Measurements from ENCODE around the gene RRBP1.

Gene RRBP1

GRCh38 chr20:17617868-17618672, 64.0 kb downstream of the RRBP1 start:
- no peak for DNase-seq

- no peak for DNase-seq
These were observed 64.7 kb downstream of the RRBP1 start for GRCh38 chr20:17617212-17617867.

GRCh38 chr20:17616480-17617211, 65.4 kb downstream of the RRBP1 start:
- no peak for DNase-seq

GRCh38 chr20:17615645-17616479, 66.2 kb downstream of the RRBP1 start:
- no peak for DNase-seq

DNA sequence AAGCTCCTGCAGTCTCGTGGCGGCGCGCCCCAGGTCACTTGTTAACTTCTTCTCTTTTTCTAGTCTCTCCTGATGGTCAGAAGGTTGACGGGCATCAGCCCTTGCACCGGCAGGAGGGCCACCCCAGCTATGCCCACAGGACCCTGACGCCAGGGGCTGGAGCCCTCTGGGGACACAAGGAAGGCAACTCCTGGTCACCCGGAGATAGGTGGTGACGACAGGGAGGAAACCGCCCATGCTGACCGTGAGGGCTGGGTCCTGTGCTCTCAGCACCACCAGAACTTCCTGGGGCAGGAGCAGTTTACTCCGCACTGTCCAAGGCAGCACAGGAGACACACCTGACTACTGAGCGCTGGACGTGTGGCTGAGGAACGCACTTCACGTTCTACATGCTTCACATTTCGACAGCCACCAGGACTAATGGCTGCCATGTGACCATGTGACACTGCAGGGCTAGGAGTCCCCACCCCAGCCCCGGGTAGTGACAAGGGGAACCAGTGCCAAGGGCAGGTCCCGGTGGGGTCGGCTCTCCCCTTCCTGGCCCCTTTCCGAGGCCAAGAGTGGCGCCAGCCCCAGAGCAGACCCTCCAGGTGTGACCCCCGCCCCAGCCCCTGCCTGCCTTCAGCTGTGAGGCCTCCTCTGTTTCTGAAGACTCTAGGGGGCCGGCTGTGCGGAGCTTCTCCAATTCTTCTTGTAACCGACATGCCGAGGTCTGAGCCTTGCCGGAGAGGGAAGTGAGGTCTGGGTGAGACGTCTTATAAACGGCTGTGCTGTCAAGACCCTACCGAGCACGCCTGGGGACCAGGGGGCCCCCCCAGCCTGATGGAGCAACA, 67.0 kb downstream of the RRBP1 start:
- no peak for DNase-seq

GRCh38 chr20:17614176-17614811, 67.7 kb downstream of the RRBP1 start:
- DNase-seq: no peak

GRCh38 chr20:17613328-17614175, 68.5 kb downstream of the RRBP1 start:
- no peak for DNase-seq

GRCh38 chr20:17612992-17613327, 69.1 kb downstream of the RRBP1 start:
- no peak for DNase-seq

DNA sequence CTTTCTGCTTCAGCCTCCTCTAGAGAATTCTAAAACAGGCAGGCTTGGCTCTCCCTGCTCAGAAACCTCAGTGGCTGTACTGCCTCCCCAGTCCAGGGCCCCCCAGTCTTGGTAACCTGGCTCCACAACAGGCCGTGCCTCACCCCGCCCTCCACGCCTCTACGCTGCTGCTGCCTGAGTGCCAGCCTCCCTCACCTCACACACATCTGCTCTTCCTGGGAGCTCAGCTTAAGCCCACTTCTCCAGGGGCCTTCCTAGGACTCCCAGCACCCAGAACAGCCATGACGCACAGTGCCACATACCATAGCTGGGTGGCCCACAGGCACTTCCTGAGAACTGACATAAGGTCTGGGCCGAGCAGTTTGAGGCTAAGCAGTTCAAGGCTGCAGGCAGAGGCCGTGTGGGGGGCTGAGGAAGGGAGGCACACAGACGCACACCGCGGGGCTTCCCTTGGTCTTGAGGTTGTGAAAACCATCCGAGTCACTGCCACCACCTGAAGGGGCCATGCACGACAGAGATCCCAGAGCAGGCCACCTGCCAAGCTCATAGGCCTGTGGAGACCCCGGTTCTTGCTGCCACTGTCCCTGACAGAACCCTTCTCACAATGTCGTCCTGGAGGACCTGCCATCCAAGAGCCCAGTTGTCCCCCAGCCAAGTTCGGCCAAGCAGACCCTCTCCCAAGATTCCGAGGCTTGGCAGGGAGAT, 69.6 kb downstream of the RRBP1 start:
- DNase-seq: peak; percentile 63

DNA sequence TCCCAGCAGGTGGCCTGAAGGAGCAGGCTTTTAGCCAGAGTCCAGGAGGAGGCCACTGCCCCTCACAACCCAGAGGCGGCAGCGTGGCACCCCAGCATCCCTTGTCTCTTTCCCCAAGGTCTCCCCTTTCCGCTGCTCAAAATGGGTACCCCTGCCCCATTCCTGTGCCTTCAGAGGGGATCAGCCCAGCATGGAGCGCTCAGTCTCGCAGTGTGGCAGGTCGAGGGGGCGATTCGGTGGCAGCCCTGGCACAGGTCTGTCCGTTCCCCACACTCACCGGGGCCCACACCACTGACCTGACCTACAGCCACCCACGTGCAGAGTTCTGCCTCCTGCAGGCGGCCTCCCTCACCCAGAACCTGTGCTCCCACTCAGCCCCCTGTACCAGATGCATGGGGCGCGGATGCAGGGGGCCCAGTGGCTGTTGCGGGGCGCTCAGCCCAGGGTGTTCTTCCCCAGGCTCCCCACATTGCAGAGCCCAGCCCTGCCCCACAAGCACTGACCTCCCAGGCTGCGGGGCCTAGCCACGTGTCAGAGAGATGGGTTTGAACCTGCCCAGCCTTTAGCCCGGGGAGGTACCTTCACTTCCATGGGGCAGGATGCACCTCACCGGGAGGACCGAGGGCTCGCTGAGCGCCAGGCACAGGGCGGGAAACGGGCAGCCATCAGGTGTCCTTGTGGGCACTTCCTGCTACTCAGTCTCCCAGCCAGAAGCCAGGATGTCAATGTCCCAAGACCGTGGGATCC, 70.3 kb downstream of the RRBP1 start:
- no peak for DNase-seq

- DNase-seq: no peak
These were observed 70.8 kb downstream of the RRBP1 start for GRCh38 chr20:17611290-17611539.

DNA sequence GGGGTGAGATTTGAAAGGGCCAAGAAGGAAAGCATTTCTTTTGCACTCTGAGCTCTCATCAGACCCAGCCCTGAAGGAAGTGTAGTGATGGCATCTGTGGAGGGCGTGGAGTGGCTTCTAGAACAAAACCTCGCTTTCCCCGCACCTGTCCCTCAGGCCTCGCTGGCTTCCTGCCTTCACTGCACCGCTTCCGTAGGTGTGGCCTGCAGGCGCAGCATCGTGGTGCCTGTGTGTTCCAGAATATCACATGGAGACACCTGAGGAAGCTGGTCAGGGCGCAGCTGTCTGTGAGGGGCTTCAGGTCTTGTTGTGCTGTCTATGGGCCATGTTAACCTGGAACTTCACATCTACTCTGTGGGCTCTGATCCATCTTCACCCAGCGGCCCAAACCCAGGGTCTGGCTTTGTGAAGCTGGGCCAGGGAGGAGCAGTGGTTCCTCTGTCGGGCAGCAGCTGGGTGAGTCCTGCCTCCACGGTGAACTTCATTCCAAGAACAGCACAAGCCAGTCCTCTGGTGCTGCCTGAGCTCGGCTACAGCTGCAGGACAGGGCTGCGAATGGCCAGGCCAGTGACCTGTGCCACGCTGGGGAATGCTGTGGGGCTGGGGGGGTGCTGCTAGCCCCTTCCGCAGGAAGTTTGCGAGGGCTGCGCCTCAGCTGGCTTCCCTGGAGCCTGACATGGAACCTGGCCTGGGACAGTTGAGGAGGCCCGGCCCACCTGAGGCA, 71.3 kb downstream of the RRBP1 start:
- peak; percentile 57 for DNase-seq

- no peak for DNase-seq
These were observed 72.1 kb downstream of the RRBP1 start for GRCh38 chr20:17609811-17610377.

DNA sequence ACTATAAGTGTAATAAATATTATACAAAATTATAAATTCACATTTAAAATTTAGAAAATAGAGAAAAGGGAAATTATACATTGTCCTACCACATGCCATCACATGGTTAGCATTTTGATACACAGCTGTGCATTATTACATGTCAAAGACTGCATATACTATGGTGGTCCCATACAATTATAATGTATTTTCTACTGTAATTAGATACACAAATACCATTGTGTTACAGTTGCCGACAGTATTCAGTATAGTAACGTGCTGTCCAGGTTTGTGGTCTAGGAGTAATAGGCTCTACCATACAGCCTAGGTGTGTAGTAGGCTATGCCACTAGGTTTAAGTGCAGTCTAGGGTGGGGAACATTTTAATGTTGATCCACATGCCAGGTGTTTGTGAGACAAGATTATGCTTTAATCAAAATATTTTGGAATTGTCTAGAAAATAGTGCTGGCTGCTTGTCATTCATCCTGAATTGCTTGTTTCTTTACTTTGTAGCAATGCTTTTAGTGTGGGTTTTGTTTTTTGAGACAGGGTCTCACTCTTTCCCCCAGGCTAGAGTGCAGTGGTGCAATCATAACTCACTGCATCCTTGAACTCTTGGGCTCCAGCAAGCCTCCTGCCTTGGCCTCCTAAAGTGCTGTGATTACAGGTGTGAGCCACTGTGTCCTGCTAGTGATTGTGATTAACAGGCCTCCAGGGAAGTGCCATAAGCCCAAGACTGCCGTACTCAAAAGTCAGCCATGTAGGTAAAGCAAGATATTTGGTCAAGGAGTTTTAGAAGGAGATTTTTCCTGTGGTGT, 73.1 kb downstream of the RRBP1 start:
- DNase-seq: no peak

GRCh38 chr20:17606001-17606400, 76.0 kb downstream of the RRBP1 start:
- no peak for DNase-seq

GRCh38 chr20:17605131-17605660, 76.8 kb downstream of the RRBP1 start:
- DNase-seq: no peak

GRCh38 chr20:17602493-17602892, 79.5 kb downstream of the RRBP1 start:
- DNase-seq: no peak
